GM10847 (cell line): Measurements from ENCODE around the gene ST3GAL4.

Experiments used
- POLR2A ChIP-seq: IDR thresholded peaks from 2 replicates; pipeline ENCODE4 v1.6.1; 2011; ENCODE audit not compliant: insufficient read length; ENCODE audit errors: extremely low read depth

ST3GAL4 gene

DNA sequence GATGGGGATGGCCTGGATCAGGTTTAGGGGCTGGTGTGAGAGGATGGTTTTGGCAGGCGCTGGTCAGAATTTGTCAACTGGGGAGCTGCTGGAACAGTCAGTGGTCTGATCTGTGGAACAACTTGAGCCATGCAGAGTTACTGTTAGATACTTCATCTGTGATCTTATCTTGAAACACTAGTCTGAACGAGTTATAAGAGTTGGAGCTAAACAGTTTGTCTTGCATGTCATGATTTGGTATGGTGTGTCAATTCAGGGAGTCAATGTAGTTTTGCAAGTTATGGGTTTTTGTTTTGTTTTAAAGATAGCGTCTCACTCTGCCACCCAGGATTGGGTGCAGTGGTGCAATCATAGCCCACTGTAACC, 54.1 kb downstream of the ST3GAL4 start:
- no peak for TF ChIP-seq POLR2A

- no peak for TF ChIP-seq POLR2A
Measured at GRCh38 chr11:126410649-126411048, 55.2 kb downstream of the ST3GAL4 start.

DNA sequence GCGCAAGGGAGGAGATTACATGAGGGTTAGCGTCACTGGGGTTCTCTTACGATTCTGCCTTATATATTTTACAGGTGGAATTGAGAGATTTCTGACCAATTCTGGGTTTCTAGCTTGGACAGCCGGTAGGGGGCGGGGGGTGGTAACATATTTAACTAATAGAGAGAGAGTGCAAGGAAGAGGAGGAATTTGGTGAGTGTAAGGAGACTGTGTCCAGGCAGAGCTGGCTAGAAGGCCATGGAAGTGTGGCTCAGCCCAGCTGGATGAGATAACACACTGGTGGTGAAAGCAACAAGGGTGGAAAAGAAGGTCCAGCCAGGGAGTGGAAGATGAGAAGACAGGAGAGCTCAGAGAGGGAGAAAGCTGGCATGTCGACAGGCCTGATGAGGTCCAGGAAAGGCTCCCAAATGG, 56.5 kb downstream of the ST3GAL4 start:
- TF ChIP-seq POLR2A = no peak

- TF ChIP-seq POLR2A = no peak
Measured at GRCh38 chr11:126413426-126413825, 57.9 kb downstream of the ST3GAL4 start.

GRCh38 chr11:126413843-126414405, 58.4 kb downstream of the ST3GAL4 start:
- no peak for TF ChIP-seq POLR2A

- no peak for TF ChIP-seq POLR2A
Measured at GRCh38 chr11:126414615-126415014, 59.1 kb downstream of the ST3GAL4 start.

DNA sequence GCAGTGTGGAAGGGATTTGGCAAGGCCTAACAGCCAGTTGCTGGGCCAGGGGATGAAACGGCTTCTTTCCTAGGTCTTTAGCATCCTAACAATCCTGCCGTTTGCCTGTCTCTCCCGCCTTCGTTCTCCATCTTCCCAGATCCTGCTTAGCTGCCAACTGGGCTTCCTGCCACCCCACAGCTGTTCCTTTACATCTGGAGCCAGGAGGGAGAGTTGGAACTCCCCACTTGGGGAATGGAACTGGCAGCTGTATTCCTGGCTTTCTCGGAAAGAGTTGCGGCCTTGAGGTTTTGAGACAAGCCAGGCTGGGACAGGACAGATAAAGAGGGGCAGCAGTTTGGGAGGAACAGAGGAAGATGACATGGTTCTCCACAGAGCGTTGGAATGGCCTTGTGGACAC, 59.6 kb downstream of the ST3GAL4 start:
- no peak for TF ChIP-seq POLR2A

DNA sequence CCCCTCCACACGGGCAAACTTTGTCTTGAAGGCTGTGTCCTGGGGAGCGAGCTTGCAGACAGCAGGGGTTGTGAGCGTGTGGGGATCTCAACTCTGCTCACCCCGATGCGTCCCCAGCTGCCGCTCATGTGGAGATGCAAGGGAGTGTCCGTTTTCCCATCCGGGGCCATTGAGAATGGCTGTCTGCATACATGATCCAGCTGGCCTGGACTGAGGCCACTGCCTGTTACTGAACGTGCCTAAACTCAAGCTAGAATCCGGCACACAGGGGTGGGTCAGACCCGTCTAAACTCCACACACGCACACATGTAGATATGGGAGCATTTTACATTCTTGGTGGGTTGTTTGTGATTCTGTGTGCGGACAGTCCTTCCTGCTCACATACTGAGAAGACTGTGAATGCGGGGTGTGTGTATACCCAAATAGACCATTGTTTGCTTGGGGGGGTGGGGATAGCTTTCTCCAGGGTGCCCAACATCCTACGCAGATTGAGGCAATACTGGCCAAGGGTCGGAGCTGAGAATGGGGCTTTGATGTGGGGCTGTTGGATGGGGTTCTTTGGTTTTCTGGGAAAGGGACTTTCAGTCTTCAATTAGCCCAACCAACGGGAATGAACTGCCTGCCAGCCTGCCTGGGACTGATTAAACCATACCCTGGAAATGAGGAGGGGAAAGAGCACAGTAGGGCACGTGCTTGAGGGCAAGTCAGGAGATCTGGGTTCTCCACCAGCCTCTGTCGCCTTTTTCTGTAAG, 60.4 kb downstream of the ST3GAL4 start:
- no peak for TF ChIP-seq POLR2A

GRCh38 chr11:126416542-126417090, 61.1 kb downstream of the ST3GAL4 start:
- no peak for TF ChIP-seq POLR2A

DNA sequence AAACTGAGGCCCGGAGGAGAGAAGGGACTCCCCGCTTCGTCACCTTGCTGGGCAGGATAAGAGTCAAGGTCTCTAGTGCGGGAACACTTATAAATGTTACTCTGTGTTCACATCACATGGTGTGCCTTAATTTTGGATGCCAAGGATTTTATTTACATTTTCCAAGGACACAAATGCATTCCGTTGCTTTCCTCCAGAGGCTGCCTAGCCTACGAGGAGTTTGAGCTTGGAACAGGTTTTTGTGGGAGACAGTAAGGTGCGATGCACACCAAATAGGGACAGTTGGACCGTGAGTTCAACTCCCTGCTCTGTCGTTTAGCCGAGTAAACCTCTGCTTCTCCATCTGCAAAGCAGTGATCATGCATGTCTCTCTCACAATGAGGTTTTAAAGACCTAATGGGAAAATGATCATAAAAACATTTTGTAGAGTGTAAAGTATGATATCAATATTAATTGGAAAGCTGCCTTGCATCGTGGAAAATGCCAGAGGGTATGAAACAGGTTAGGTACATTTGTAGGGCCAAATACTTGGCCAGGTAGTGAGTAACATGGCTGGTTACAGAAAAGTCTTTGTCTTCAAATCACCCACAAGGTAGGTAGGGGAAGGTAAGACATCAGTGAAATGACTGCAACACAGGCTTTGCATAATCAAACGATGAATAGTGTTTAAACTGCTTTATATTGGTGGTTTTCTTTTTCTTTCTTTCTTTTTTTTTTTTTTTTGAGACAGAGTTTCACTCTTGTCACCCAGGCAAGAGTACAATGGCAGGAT, 61.8 kb downstream of the ST3GAL4 start:
- no peak for TF ChIP-seq POLR2A

DNA sequence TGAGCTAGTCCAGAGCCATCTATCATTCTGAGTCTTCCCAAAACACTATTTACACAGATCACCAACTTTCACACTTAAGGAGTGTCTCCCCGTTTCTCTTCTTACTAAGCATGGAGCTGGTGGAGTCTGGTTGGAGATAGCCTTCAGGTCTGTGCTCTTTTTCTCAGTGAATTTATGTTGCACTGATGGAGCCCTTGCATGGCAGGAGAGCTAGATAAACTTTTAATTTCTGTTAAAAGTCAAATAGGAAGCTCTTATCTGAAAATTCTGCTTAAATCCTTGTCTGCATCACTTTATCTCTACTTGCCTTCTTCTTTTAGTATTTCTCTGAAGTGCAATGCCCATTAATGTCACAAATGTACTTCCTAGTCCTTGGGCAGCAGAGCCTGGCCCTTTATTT, 63.4 kb downstream of the ST3GAL4 start:
- no peak for TF ChIP-seq POLR2A

GRCh38 chr11:126419801-126420697, 64.6 kb downstream of the ST3GAL4 start:
- TF ChIP-seq POLR2A = no peak

DNA sequence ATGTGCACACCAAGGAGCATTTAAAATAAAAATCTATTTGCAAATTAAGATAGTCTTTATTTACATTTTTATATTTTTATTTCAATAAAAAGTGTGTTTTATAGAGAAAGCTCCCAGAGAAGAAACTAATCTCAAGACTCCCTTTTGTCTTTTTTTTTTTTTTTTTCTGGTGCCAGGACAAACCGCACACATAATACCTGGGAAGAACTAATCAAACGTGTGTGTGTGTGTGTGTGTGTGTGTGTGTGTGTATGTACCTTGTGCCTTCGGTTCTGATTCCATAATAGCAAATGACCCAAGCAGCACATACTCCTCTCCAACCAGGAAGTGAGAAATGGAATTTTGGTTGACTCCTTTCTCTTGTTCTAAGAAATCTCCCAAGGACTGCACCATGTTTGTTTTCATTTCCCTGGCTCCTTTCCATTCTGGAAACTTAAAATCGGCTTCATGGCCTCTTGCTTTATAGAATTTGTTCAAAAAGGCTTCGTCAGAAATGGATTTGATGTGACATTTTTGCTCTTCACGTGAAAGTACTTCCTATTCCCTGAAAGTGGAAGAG, 65.3 kb downstream of the ST3GAL4 start:
- TF ChIP-seq POLR2A = no peak

DNA sequence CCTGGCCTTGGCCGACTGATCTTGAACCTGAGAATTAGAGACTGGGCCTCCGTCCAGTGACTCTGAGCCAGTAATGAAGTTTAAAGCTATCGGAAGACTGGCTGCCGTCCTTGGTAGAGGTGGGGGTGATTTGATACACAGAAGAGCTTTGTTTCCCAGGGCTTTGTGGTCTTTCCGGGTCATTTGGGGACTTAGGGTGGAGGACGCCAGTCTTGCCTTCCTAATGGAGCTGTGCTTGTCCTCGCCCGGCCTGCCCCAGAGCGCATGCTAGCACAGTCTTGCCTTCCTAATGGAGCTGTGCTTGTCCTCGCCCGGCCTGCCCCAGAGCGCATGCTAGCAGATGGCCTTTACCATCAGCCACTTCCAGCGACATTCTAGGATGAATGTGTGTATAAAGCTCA, 65.8 kb downstream of the ST3GAL4 start:
- TF ChIP-seq POLR2A = no peak

DNA sequence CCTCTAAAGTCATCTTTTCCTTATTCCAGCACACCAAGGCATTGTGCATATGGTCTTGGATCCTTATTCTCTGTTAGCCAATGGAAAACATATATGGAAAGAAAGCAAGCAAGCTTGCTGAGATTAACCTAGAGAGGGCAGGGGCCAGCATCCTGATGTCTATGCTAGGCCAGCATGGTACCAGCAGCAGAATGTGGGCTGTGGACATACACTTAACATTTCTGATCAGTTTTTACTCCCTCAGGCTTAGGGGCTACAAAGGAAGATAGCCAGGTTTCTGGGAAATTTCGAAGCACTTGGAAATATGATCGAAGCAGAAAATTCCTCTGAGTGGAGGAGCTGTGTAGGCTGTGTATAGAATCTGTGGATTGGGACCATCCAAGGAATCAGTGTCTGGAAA, 67.0 kb downstream of the ST3GAL4 start:
- no peak for TF ChIP-seq POLR2A
